GM21381 (cell line): ENCODE data around the gene CYP2W1.
"Not testable (repeated sequence)": the region's sequence is repeated elsewhere in the genome, so short reads cannot be mapped to it uniquely, and the experiment has no call there.

Experiments
- ATAC-seq: cut with Tn5 transposase; IDR thresholded peaks from one replicate; pipeline ENCODE4 v1.9.1; 2021; ENCODE audit warnings: mild to moderate bottlenecking, moderate library complexity; ENCODE audit not compliant: unreplicated experiment

CYP2W1 gene

DNA sequence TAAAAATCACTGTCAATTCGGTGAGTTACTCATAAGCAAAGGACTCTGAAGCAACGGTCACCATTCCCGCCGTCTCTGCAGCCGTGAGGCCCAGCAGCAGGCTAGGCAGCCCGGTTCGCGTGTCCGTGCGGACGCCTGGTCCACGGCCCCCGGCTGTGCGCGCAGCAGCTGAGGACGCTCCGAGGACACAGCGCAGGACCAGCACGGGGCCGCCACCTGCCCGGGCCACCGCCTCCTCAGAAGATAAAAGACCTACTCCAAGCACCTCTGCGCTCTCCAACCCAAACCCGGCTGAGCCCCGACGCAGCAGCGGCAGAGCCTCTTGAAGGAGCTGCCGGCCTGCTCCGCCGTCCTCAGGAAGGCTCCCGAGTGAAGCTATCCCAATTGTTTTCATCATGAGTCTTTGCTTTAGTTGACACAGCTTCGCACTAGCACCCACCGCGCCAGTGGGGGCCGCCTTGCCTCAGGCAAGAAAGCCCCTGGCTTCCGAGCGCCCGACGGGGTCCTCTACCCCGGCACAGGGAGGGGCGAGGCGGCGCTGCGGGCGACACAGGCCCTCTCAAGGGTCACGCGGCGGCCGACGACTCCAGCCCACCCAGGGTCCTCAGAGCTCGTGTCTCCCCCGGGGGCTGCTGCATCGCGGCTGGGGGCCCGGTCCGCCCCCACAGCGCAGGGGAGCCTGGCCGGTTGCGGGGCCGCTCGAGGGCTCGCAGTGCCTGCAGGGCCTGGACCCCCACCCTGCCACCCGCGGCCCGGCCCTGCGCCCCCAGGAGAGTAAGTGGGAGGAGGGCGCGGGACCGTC lies 44.5 kb downstream of the CYP2W1 start:
- no peak for ATAC-seq

DNA sequence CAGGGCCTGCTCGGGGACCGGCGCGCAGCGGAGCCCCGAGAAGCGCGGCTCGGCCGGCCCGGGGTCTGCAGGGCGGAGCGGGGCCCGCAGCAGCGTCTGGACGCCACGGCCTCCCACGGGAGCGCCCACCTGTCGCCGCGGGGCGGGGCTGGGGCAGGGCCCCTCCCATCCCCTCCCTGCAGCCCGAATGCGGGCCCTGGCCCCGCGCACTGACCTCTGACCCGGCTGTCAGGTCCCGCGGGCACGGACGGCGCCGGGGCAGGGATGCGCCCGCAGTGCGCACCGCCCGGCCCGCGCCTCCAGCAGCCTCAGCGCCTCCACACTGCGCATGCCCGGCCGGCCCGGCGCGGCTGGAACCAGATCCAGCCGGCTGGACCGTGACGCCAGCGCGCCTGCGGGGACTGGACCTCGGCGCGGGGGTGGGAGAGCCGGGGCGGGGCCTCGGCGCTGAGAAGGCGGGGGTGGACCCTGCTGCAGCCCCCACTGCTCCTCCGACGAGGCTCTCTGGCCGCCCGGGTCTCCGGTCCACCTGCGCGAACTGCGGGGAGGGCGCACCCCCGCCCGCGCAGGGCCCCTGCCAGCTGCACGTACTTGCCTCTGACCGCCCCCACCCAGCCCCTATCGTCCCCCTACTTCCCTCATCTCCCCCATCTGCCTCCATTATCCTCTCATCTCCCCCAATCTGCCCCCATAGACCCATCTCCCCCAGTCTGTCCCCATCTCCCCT lies 45.2 kb downstream of the CYP2W1 start:
- peak; percentile 38 for ATAC-seq

DNA sequence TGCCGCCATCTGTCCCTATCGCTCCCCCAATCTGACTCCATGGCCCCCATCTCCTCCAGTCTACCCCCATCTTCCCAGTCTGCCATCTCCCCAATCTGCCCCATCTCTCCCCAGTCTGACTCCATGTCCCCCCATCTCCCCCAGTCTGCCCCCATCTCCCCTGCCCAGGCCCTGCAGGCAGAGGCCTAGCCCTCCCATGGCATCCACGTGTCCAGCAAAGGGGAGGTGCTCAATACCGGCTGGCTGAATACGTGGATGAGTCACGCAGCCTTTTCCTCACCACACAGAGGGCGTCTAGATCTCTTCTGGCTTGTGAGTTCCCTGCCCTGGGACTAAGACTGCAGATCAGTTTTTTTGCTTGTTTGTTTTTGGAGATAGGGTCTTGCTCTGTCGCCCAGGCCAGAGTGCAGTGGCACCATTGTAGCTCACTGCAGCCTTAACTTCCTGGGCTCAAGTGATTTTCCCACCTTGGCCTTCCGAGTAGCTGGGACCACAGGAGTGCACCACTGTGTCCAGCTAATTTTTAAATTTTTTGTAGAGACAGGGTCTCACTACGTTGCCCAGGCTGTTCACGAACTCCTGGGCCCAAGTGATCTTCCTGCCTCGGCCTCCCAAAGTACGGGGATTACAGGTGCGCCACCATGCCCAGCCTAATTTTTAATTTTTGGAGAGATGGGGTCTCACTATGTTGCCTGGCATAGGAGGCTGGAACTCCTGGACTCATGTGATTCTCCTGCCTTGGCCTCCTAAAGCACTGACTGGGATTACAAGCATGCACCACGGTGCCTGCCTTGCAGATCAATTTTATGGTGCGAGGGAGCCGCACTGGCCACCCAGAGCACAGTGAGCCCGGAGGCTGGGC lies 46.0 kb downstream of the CYP2W1 start:
- peak; percentile 26 for ATAC-seq

DNA sequence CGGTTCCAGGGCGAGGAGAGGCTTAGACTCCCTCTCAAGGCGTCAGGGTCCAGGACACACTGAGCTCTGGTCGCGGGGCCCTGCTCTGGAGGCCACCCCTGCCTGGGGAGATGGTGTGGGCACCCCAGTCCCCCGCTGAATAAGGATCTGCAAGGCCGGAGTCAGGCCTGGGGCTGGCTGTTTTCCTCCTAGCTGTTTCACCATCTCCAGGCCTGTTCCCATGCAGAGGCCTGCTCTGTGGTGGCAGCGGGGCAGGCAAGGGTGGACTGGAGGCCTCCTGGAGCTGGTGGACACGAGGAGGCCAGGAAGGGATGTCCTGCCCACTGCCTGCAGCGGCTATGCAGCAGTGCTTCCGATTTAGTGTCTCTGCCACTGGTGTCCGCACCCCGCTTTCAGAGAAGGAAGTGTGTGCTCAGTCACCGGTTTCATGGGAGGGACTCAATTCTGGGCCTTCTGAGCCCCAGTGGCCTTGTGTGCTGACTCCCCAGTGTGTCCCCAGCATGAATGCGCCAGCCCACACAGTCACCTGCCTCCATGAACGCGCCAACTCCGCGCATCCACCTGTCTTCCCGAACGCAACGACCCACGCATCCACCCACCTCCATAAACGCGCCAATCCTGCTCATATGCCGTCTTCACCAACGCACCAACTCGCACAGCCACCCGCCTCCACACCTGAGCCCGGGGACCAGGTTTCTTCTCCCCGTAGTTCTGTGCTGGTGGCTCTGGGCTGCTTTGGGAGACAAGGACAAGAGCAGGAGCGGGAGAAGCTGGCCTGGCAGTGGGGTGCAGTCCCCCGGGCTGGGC lies 46.9 kb downstream of the CYP2W1 start:
- no peak for ATAC-seq

DNA sequence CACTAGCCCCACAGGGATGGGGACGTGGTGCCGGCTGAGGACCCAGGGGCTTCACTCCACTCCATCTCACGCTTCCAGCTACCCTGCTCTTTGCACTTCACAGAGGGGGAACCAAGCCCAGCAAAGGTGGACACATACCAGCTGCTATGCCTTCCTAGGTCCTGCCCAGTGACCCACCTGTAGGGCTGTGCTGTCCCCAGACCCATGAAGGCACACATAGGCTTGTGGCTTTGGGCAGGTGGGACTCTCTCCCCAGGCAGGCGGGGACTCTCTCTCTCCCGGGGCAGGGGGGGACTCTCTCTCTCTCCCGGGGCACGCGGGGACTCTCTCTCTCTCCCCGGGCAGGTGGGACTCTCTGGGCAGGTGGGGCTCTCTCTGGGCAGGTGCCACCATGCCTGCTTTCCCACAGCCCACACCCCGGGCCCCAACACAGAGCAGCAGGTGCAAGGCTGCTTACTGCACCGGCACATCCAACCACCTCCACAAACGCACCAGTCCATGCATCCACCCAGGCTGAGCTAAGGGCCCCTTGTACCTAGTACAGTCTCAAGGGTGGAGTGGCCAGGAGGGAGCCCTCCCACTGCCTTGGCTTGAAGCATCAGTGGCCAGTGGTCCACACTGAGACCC lies 47.6 kb downstream of the CYP2W1 start:
- no peak for ATAC-seq

DNA sequence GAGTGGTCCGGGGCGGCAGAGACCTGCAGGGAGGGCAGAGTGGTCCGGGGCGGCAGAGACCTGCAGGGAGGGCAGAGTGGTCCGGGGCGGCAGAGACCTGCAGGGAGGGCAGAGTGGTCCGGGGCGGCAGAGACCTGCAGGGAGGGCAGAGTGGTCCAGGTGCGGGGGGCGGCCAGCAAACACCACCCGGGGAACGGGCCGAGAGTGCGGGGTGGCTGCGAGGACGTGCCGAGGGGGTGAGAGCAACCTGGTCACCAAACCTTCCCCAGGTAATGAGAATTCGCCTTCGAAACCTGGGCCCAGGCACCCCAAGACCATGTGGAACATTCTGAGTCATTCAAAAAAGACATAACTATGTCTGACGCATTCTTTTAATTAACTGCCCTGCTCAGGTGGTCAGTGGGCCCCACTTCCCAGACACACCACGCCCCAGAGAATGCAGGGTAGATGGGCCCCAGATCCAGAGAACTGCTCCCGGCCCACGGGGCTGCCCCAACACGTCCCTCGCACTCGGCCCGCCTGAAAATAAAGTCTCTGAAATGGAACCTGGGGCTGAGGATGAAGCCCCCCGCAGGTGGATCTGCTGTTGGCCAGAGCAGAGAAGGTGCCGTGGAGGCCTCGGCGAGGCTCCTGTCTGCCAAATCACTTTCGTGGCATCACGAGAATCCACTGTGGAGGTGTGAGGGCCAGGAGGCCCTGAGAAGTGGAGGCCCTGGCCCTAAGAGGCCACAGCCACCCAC lies 48.9 kb downstream of the CYP2W1 start:
- ATAC-seq, result no peak

DNA sequence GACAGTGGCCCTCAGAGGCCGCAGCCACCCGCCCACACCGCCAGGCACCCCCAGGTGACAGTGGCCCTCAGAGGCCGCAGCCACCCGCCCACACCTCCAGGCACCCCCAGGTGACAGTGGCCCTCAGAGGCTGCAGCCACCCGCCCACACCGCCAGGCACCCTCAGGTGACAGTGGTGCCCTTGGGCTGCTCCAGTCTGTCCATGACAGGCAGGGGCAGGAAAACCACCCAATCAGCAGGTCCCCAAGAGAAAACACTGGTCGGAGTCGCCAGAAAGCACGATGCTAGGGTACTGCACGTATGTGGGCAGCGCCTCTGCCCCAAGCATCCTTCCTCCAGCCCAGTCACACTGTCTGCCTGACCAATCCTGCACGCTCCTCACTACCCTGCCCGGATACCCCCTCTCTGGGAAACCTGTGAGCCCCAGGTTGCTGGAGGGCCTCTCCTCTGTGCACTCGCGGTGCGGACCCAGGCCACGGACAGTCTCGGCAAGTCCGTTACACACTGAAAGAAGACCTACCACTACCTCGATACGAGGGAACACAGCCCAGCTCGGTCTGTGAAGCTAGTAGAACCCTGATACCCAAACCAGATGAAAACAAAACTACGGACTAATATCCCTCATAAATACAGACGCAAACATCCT lies 49.7 kb downstream of the CYP2W1 start:
- ATAC-seq, result no peak

DNA sequence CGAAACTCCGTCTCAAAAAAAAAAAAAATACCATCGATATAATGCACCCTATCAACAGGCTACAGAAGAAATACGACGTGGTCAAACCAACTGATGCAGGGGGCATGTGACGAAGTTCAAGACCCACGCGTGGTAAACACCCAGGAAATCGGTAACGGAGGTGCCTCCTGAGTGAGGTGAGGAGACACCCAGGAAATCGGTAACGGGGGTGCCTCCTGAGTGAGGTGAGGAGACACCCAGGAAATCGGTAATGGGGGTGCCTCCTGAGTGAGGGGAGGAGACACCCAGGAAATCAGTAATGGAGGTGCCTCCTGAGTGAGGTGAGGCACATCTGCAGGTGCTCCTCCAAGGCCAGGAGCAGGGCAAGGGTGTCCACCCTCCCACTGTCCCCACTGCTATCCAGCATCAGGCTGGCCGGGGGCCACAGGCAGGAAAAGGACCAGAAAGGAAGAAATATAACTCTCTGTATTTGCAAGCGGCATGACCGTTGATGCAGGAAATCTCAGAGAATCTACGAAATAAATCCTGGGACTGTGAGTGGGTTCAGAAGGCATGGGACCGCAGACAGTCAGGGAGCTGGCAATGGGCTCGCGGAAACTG lies 50.7 kb downstream of the CYP2W1 start:
- no peak for ATAC-seq

DNA sequence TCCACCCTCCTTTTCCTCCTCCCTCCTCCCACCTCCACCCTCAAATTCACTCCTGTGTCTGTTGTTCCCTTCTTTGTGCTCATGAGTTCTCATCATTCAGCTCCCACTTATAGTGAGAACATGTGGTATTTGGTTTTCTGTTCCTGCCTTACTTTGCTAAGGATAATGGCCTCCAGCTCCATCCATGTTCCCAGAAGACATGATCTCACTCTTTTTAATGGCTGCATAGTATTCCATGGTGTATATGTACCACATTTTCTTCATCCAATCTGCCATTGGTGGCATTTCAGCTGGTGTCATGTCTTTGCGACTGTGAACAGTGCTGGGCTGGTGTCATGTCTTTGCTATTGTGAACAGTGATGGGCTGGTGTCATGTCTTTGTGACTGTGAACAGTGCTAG lies 51.8 kb downstream of the CYP2W1 start:
- ATAC-seq, result not testable (repeated sequence)

DNA sequence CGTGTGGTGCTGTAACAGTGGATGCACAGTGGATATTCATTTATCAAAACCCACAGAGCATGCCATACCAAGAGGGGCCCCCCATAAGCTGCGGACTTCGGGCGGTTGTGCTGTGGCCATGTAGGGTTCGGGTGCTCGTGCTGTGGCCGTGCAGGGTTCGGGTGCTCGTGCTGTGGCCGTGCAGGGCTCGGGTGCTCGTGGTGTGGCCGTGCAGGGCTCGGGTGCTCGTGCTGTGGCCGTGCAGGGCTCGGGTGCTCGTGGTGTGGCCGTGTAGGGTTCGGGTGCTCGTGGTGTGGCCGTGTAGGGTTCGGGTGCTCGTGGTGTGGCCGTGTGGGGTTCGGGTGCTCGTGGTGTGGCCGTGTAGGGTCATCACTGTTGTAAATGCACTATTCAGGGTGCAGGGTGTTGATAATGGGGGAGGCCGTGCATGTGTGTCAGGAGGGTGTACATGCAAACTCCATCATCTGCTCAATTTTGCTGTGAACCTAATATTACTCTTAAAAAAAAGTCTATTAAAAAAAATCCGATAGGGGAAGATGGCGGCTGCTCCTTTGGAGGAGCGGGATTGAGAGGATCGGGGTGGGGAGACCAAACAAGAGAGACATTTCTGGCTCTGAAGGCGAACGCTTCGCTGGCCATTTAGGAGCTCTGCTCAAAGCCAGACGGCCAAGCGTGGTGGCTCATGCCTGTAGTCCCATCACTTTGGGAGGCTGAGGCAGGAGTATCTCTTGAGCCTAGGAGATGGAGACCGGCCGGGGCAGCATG lies 53.4 kb downstream of the CYP2W1 start:
- ATAC-seq, result not testable (repeated sequence)
